ENCODE measurements around the gene HMGCLL1. TPM values are rescaled to one million over a fixed set of nuclear protein-coding genes. Genes with fewer than 3 reads are reported as not detected.

The HMGCLL1 gene
- total and polyA plus RNA-seq, 2 donors (not counting 1 experiment from before 2014, with no cell fraction given) = 0.05 to 0.83 TPM

DNA sequence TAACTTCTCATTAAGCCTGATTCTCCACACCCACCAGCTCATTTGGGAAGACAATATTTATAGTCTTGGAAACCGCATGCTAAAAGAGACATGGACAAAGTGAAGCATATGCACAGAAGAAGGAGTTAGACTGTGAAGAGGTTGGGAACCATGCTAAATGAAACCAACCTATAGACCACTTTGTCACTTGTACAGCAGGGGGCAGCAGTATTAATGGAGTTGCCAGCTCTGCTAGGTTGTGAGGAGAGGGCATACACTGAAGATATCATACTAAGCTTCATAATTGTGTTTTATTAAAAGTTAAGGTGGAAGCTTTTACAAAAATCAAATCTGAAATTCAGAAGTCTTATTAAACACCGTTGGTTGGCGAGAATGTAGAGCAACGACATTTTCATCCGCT, 38.3 kb upstream of the HMGCLL1 start:
- no peak overlapping the region for H3K4me3 ChIP-seq (replicated peaks in 1 of 4; ENCODE audit: control extremely low read depth in 1 of 4, insufficient read depth in 1 of 4, low read depth in 3 of 4, low read length in 4 of 4)
- no peak overlapping the region for H3K27ac ChIP-seq (ENCODE audit: insufficient read depth, low read length)
- no peaks in the 10 kb centered on the region for H3K79me2 ChIP-seq (ENCODE audit: control insufficient read depth, insufficient read depth, low read length)
- H3K9me3 ChIP-seq (ENCODE audit: control insufficient read depth, insufficient read depth, low read depth, low read length) = no peaks in the 10 kb centered on the region
- no peaks in the 10 kb centered on the region for H3K27me3 ChIP-seq (ENCODE audit: control insufficient read depth, insufficient read depth, low read length)
- no peak overlapping the region for H3K9ac ChIP-seq (ENCODE audit: insufficient read depth, low read length)
- H2AFZ ChIP-seq (ENCODE audit: low read length) = no peak overlapping the region
- TF ChIP-seq, protein P1, sequence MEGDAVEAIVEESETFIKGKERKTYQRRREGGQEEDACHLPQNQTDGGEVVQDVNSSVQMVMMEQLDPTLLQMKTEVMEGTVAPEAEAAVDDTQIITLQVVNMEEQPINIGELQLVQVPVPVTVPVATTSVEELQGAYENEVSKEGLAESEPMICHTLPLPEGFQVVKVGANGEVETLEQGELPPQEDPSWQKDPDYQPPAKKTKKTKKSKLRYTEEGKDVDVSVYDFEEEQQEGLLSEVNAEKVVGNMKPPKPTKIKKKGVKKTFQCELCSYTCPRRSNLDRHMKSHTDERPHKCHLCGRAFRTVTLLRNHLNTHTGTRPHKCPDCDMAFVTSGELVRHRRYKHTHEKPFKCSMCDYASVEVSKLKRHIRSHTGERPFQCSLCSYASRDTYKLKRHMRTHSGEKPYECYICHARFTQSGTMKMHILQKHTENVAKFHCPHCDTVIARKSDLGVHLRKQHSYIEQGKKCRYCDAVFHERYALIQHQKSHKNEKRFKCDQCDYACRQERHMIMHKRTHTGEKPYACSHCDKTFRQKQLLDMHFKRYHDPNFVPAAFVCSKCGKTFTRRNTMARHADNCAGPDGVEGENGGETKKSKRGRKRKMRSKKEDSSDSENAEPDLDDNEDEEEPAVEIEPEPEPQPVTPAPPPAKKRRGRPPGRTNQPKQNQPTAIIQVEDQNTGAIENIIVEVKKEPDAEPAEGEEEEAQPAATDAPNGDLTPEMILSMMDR (conservative IDR thresholded peaks at IDR 0.05 in 1 of 2, IDR thresholded peaks at IDR 0.05 in 1 of 2; ENCODE audit: low read depth in 1 of 2, low read length in 2 of 2) = peak; percentile 47 to 64
- TF ChIP-seq EZH2 (IDR thresholded peaks at IDR 0.05; ENCODE audit: low read length, missing control alignments) = no peak
- no peaks in the 10 kb centered on the region for H3K36me3 ChIP-seq (ENCODE audit: control insufficient read depth, insufficient read depth, low read length)
- peak; percentile 25 to 65 for DNase-seq (ENCODE audit: low read depth in 2 of 2)
- no peak overlapping the region for H3K4me2 ChIP-seq (ENCODE audit: extremely low read depth, insufficient read depth, low read length)
- H4K20me1 ChIP-seq (ENCODE audit: control insufficient read depth, extremely low read depth, insufficient read depth, low read length) = no peaks in the 10 kb centered on the region
- no peaks in the 10 kb centered on the region for H3K4me1 ChIP-seq (ENCODE audit: control insufficient read depth, extremely low read depth, insufficient read depth, low read length)

DNA sequence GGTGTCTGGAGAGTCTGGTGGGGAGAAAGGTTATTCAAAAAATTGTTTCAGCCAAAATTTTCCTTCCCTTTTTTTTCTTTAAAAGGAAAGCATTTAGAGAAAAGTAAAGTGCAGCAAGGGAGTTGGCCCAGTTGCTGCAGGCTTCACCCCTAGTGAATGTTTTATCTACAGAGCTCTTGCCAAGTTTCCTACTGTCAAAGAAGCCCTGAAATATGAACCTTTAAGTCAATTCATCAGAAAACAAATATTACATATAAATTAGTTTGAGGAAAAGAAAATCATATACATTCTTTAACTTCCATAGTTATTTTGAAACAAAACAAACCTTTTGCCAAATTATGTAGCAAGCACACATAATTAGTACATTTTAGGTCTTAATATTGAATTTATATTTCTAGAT, 25.0 kb upstream of the HMGCLL1 start:
- Histone ChIP-seq H3K27ac (ENCODE audit: insufficient read depth, low read length) (no peak overlapping the region), H3K79me2 (ENCODE audit: control insufficient read depth, insufficient read depth, low read length) (no peaks in the 10 kb centered on the region), H3K4me3 (replicated peaks in 1 of 4; ENCODE audit: control extremely low read depth in 1 of 4, insufficient read depth in 1 of 4, low read depth in 3 of 4, low read length in 4 of 4) (no peak overlapping the region), H3K36me3 (ENCODE audit: control insufficient read depth, insufficient read depth, low read length) (no peaks in the 10 kb centered on the region), H3K9ac (ENCODE audit: insufficient read depth, low read length) (no peak overlapping the region), H3K27me3 (ENCODE audit: control insufficient read depth, insufficient read depth, low read length) (no peaks in the 10 kb centered on the region), H3K9me3 (ENCODE audit: control insufficient read depth, insufficient read depth, low read depth, low read length) (no peaks in the 10 kb centered on the region), H2AFZ (ENCODE audit: low read length) (no peak overlapping the region), H3K4me1 (ENCODE audit: control insufficient read depth, extremely low read depth, insufficient read depth, low read length) (no peaks in the 10 kb centered on the region), H4K20me1 (ENCODE audit: control insufficient read depth, extremely low read depth, insufficient read depth, low read length) (no peaks in the 10 kb centered on the region), H3K4me2 (ENCODE audit: extremely low read depth, insufficient read depth, low read length) (no peak overlapping the region)
- no peak for DNase-seq (ENCODE audit: low read depth in 2 of 2)
- TF ChIP-seq, protein P1 (conservative IDR thresholded peaks at IDR 0.05 in 1 of 2, IDR thresholded peaks at IDR 0.05 in 1 of 2; ENCODE audit: low read depth in 1 of 2, low read length in 2 of 2) = no peak
- TF ChIP-seq EZH2 (IDR thresholded peaks at IDR 0.05; ENCODE audit: low read length, missing control alignments) = no peak

DNA sequence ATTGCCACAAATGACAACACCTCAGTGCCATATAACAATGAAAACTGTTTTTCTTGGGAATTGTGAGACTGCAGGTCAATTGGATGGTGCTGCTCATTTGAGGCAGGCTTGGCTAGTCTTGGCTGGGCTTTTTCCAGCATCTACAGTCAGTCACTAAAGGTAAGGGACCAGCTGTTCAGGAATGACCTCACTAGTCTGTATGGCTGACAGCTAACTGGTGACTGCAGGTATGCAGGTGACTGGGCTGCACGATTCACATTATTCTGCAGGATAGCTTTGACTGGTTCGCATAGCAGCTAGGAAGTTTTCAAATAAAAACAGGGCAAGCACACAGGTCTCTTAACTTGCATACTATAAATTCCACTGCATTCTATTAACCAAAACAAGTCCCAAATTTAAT, 22.1 kb upstream of the HMGCLL1 start:
- TF ChIP-seq, protein P1 (conservative IDR thresholded peaks at IDR 0.05 in 1 of 2, IDR thresholded peaks at IDR 0.05 in 1 of 2; ENCODE audit: low read depth in 1 of 2, low read length in 2 of 2) = no peak
- no peak for TF ChIP-seq EZH2 (IDR thresholded peaks at IDR 0.05; ENCODE audit: low read length, missing control alignments)

More for the DNA sequence above, 22.1 kb upstream of the HMGCLL1 start:
- no peaks in the 10 kb centered on the region for H3K27me3 ChIP-seq (ENCODE audit: control insufficient read depth, insufficient read depth, low read length)
- H3K36me3 ChIP-seq (ENCODE audit: control insufficient read depth, insufficient read depth, low read length) = no peaks in the 10 kb centered on the region
- no peaks in the 10 kb centered on the region for H3K9me3 ChIP-seq (ENCODE audit: control insufficient read depth, insufficient read depth, low read depth, low read length)
- no peak for DNase-seq (ENCODE audit: low read depth in 2 of 2)
- no peak overlapping the region for H3K9ac ChIP-seq (ENCODE audit: insufficient read depth, low read length)
- no peak overlapping the region for H3K27ac ChIP-seq (ENCODE audit: insufficient read depth, low read length)
- H3K4me2 ChIP-seq (ENCODE audit: extremely low read depth, insufficient read depth, low read length) = no peak overlapping the region
- no peaks in the 10 kb centered on the region for H4K20me1 ChIP-seq (ENCODE audit: control insufficient read depth, extremely low read depth, insufficient read depth, low read length)
- H3K4me3 ChIP-seq (replicated peaks in 1 of 4; ENCODE audit: control extremely low read depth in 1 of 4, insufficient read depth in 1 of 4, low read depth in 3 of 4, low read length in 4 of 4) = no peak overlapping the region
- H3K79me2 ChIP-seq (ENCODE audit: control insufficient read depth, insufficient read depth, low read length) = no peaks in the 10 kb centered on the region
- H3K4me1 ChIP-seq (ENCODE audit: control insufficient read depth, extremely low read depth, insufficient read depth, low read length) = no peaks in the 10 kb centered on the region
- H2AFZ ChIP-seq (ENCODE audit: low read length) = no peak overlapping the region

Data from fibroblast of lung (primary cell).